GM12891 (cell line): ENCODE data around the gene HS1BP3.

ENCODE experiments used
- POLR2A ChIP-seq: IDR thresholded peaks from 2 replicates; pipeline ENCODE4 v1.6.1; 2011; ENCODE audit warnings: low read depth, low read length, control low read depth
- POLR2AphosphoS5 ChIP-seq: IDR thresholded peaks from 2 replicates; pipeline ENCODE4 v1.6.1; 2011; ENCODE audit warnings: low read depth, low read length, control low read depth
- POU2F2 ChIP-seq: IDR thresholded peaks from 2 replicates; pipeline ENCODE4 v1.6.1; 2011; ENCODE audit warnings: low read depth, mild to moderate bottlenecking, control low read depth, low read length, moderate library complexity
- SPI1 ChIP-seq: IDR thresholded peaks from 2 replicates; pipeline ENCODE4 v1.6.1; 2011; ENCODE audit warnings: low read depth, low read length, control low read depth
- TAF1 ChIP-seq: IDR thresholded peaks from 2 replicates; pipeline ENCODE4 v1.6.1; 2011; ENCODE audit warnings: low read depth, low read length, control low read depth

DNA sequence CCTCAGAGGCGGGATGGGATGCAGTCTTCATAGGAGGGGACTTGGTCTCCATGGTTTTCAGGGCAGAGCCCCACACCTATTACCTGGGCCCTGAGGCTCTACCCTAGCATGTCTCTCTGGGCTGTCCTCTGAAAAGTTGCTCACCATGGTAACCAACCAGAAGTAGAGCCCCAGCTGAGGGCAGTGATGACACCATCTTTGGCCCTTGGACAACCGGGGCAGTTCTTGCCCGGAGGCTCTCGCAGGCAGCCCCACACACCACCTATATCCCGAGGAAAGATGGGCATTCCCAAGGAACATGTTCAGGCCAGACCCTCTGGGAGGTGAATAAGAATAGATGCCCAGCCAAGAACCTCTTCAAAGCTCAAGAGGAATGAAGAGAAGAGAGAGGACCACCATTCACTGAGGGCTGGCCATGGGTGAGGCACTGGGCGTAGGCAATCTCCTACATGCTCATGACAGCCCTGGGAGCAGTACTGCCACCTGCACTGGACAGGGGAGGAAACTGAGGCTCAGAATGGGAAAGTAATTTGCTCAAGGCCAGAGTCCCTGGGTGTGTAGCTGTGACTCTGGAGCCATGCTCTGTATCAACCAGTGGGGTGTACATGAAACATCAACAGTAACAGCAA is 72.5 kb downstream of the HS1BP3 start:
- no peak for TF ChIP-seq POLR2A
- no peak for TF ChIP-seq SPI1
- TF ChIP-seq TAF1: 0 out of 2 replicates have a peak, but pooled peaks have one; percentile 16
- TF ChIP-seq POLR2AphosphoS5: no peak
- TF ChIP-seq POU2F2: no peak
